Vagina (tissue), 2 donors: ENCODE results near the gene RPL3. TPM values are rescaled to one million over a fixed set of nuclear protein-coding genes. Genes with fewer than 3 reads are reported as not detected.

Experiments
- DNase-seq, 2 donors: peaks; one replicate each; pipeline ENCODE4 v3.0.0-alpha.2; 2017; ENCODE audit errors: extremely low spot score in 2 of 2
- H3K27ac ChIP-seq: fragments of 200-600 bp; sonication (generic); one replicate; pipeline ENCODE4 v1.5.1; 2019
- H3K27me3 ChIP-seq: fragments of 200-600 bp; sonication (generic); one replicate; pipeline ENCODE4 v1.5.1; 2019
- H3K36me3 ChIP-seq, 2 donors: fragments of 200-600 bp; sonication (generic); one replicate each; pipeline ENCODE4 v1.5.1; 2017 to 2019
- H3K4me1 ChIP-seq: fragments of 200-600 bp; sonication (generic); one replicate; pipeline ENCODE4 v1.5.1; 2019
- H3K4me3 ChIP-seq, 2 donors: fragments of 200-600 bp; sonication (generic); 1 replicate in 1 of 2; 2 replicates in 1 of 2; pipeline ENCODE4 v1.5.1; 2016 to 2019
- H3K9me3 ChIP-seq: fragments of 200-600 bp; sonication (generic); one replicate; pipeline ENCODE4 v1.5.1; 2019
- POLR2A ChIP-seq, 2 donors: fragments of 450-650 bp; IDR thresholded peaks; one replicate each; pipeline ENCODE4 v1.6.1; 2017; ENCODE audit warnings: antibody characterized with exemption in 2 of 2, mild to moderate bottlenecking in 2 of 2, moderate library complexity in 2 of 2
- POLR2AphosphoS5 ChIP-seq, 2 donors: sonication (generic); formaldehyde crosslinking; IDR thresholded peaks; one replicate each; pipeline ENCODE4 v1.9.0; 2017; ENCODE audit warnings: antibody characterized with exemption in 2 of 2, mild to moderate bottlenecking in 2 of 2, low read depth in 1 of 2; ENCODE audit not compliant: insufficient read depth in 1 of 2
- intact Hi-C: fragments of 100-400 bp; cut with DNase I; formaldehyde crosslinking; loops from one replicate; pipeline ENCODE4 v1.15.1; 2023
- total RNA-seq: library from RNA; depleted of rRNA; stranded (reverse); fragments of >200 nt; gene quantifications from one replicate; pipeline ENCODE4 v1.2.3, GENCODE V29; 2016
- TF ChIP-seq, protein P1 (sequence below), 3 experiments: fragments of 450-650 bp in 2 of 3; fragments of 200-600 bp in 1 of 3; sonication (generic) in 1 of 3; IDR thresholded peaks; one replicate each; pipeline ENCODE4 v1.5.1; 2017 to 2019; ENCODE audit warnings: antibody characterized with exemption in 3 of 3, mild to moderate bottlenecking in 2 of 3, moderate library complexity in 2 of 3

RPL3 gene
- total RNA-seq, 1 donor from 2014 or later: 2,613 TPM

DNA sequence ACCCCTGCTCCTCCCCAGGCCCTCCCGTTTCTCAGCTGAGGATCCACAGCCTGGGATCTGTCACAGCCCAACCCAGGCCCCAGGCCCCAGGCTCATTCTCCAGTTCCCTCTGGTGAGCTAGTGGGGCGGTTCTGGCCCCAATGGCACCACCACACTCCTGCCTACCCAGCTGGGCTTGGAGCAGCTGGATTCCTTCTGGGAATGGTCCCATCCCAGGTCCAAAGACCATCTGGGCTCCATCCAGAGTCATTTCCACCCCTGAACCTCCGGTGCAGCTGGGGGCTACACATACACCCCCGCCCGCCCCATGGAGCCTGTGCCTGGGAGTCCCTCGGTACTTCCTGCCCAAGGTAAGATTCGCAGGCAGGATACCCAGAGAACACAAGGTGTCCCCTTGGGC is 39.2 kb downstream of the RPL3 start:
- Histone ChIP-seq H3K9me3 (no peaks in the 10 kb centered on the region), H3K4me3 (no peak overlapping the region), H3K27me3 (no peaks in the 10 kb centered on the region), H3K4me1 (peaks cover 19% of the 10 kb centered on the region), H3K36me3 (no peaks in the 10 kb centered on the region), H3K27ac (no peak overlapping the region)
- DNase-seq: no peak
- no peak for TF ChIP-seq POLR2AphosphoS5 (IDR thresholded peaks at IDR 0.05; ENCODE audit: insufficient read depth in 1 of 2, low read depth in 1 of 2)
- TF ChIP-seq, protein P1, sequence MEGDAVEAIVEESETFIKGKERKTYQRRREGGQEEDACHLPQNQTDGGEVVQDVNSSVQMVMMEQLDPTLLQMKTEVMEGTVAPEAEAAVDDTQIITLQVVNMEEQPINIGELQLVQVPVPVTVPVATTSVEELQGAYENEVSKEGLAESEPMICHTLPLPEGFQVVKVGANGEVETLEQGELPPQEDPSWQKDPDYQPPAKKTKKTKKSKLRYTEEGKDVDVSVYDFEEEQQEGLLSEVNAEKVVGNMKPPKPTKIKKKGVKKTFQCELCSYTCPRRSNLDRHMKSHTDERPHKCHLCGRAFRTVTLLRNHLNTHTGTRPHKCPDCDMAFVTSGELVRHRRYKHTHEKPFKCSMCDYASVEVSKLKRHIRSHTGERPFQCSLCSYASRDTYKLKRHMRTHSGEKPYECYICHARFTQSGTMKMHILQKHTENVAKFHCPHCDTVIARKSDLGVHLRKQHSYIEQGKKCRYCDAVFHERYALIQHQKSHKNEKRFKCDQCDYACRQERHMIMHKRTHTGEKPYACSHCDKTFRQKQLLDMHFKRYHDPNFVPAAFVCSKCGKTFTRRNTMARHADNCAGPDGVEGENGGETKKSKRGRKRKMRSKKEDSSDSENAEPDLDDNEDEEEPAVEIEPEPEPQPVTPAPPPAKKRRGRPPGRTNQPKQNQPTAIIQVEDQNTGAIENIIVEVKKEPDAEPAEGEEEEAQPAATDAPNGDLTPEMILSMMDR (IDR thresholded peaks at IDR 0.05): no peak
- TF ChIP-seq POLR2A (IDR thresholded peaks at IDR 0.05): no peak
- intact Hi-C loops: loop anchor here (10.0 kb wide), 1 partner anchor 695 kb away; no protein-coding TSS in a partner anchor

DNA sequence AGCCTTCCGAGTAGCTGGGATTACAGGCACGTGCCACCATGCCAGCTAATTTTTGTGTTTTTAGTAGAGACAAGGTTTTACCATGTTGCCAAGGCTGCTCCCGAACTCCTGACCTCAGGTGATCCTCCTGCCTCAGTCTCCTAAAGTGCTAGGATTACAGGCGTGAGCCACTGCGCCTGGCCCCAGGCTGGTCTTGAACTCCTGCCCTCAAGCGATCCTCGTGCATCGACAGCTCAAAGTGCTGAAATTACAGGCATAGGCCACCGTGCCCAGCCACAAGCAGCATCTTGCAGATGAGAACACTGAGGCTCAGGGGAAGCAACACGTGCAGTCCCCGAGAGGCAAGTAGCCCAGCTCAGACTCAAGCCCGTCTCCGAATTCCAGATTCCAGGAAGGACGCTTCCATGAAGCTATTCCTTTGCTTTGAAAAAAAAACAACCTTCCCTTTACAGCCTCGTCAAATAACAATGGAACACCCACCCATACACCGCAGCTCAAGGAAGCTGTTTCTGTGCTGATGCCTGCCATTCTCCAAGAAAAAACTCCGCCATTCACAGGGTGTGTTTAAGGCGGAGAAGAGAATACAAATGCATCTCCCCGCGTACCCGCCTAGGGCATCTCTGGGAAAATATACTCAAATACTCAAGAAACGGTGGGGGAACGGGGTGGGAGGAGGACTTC is 40.1 kb downstream of the RPL3 start:
- peaks cover 19% of the 10 kb centered on the region for H3K4me1 ChIP-seq
- H3K27ac ChIP-seq: no peak overlapping the region
- H3K4me3 ChIP-seq: no peak overlapping the region
- H3K9me3 ChIP-seq: no peaks in the 10 kb centered on the region
- H3K36me3 ChIP-seq: no peaks in the 10 kb centered on the region
- TF ChIP-seq POLR2AphosphoS5 (IDR thresholded peaks at IDR 0.05; ENCODE audit: insufficient read depth in 1 of 2, low read depth in 1 of 2) (no peak), POLR2A (IDR thresholded peaks at IDR 0.05) (no peak)
- TF ChIP-seq, protein P1 (IDR thresholded peaks at IDR 0.05): no peak
- no peak for DNase-seq
- intact Hi-C loops: no loop called here
- no peaks in the 10 kb centered on the region for H3K27me3 ChIP-seq

DNA sequence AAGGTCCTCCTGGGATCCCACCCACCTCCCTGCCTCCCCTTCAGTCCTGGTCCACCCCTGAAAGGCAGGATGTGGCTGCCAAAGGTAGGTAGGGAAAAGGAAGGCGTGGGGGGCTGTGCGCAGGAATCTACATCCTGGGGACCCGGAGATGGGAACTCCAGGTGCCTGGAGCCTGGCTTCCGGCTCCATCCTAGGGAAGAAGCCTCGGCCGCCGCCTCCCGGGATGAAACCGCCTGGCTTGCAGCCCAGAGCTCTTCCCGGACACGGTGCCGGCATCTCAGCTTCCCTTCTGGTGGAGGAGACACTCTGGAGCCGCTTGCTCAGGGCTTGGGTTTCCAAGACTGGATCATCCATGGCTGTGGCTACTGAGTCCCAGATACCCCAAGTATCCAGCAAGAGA is 41.4 kb downstream of the RPL3 start:
- intact Hi-C loops: no loop called here
- H3K36me3 ChIP-seq: no peaks in the 10 kb centered on the region
- no peaks in the 10 kb centered on the region for H3K27me3 ChIP-seq
- H3K27ac ChIP-seq: no peak overlapping the region
- DNase-seq: no peak
- peaks cover 6% of the 10 kb centered on the region for H3K4me1 ChIP-seq
- no peak overlapping the region for H3K4me3 ChIP-seq
- TF ChIP-seq POLR2A (IDR thresholded peaks at IDR 0.05): no peak
- TF ChIP-seq POLR2AphosphoS5 (IDR thresholded peaks at IDR 0.05; ENCODE audit: insufficient read depth in 1 of 2, low read depth in 1 of 2): no peak
- TF ChIP-seq, protein P1 (IDR thresholded peaks at IDR 0.05): no peak
- no peaks in the 10 kb centered on the region for H3K9me3 ChIP-seq

DNA sequence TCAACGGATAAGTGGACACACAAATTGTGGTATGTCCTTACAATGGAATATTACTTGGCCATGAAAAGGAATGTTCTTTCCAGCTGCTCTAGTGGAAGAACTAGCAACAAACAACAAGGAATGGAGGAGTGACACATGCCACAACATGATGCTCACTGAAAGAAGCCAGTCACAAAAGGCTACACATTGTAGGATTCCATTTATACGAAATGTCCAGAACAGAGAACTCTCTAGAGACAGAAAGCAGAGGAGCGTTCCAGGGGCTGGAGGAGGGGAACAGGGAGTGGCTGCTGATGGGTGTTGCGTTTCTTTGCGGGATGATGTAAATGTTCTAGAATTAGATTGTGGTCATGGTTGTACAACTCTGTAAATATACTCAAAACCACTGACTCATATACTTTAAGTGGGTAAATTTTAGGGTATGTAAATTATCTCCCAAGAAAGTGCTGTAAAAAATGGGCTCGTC is 42.2 kb downstream of the RPL3 start:
- no peaks in the 10 kb centered on the region for H3K4me1 ChIP-seq
- TF ChIP-seq POLR2AphosphoS5 (IDR thresholded peaks at IDR 0.05; ENCODE audit: insufficient read depth in 1 of 2, low read depth in 1 of 2) (no peak), POLR2A (IDR thresholded peaks at IDR 0.05) (no peak)
- TF ChIP-seq, protein P1 (IDR thresholded peaks at IDR 0.05): no peak
- no peaks in the 10 kb centered on the region for H3K9me3 ChIP-seq
- H3K4me3 ChIP-seq: no peak overlapping the region
- no peak for DNase-seq
- intact Hi-C loops: no loop called here
- no peaks in the 10 kb centered on the region for H3K27me3 ChIP-seq
- H3K36me3 ChIP-seq: no peaks in the 10 kb centered on the region
- no peak overlapping the region for H3K27ac ChIP-seq

DNA sequence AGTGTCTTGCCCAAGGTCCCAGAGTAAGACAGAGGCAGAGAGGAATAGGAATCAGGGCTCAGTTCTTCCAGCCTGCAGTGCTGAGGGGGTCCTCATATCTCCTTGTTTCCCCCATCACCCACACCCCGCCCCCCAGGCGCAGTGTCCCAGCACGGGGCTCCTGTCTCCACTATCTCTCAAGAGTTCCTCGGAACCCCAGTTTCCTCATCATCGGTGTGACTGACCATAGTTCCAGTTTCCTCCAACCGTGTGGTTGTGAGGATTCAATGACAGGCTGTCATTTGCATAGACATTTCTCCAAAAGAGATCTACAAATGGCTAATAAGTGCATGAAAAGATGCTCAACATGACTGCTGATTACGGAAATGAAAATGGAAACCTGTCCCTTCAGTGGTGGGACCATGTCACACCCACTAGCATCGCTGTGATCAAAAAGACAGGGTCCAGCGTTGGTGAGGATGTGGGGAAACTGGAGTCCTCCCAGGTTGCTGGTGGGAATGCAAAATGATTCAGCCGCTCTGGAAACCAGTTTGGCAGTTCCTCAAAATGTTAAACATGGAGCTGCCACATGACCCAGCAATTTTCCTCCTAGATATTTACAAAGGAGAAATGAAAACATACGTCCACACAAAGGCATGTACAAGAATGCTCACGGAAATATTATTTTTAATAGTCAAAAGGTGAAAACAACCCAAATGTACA is 42.8 kb downstream of the RPL3 start:
- TF ChIP-seq POLR2A (IDR thresholded peaks at IDR 0.05): no peak
- no peak for TF ChIP-seq POLR2AphosphoS5 (IDR thresholded peaks at IDR 0.05; ENCODE audit: insufficient read depth in 1 of 2, low read depth in 1 of 2)
- TF ChIP-seq, protein P1 (IDR thresholded peaks at IDR 0.05): no peak
- intact Hi-C loops: no loop called here
- H3K27me3 ChIP-seq: no peaks in the 10 kb centered on the region

More for the DNA sequence above, 42.8 kb downstream of the RPL3 start:
- no peak for DNase-seq
- no peaks in the 10 kb centered on the region for H3K4me1 ChIP-seq
- no peak overlapping the region for H3K27ac ChIP-seq
- H3K4me3 ChIP-seq: no peak overlapping the region
- H3K36me3 ChIP-seq: no peaks in the 10 kb centered on the region
- no peaks in the 10 kb centered on the region for H3K9me3 ChIP-seq
